ENCODE measurements around the gene MATN1. TPM values are rescaled to one million over a fixed set of nuclear protein-coding genes. Genes with fewer than 3 reads are reported as not detected.

MATN1 gene
- total and polyA plus RNA-seq, 2 of the 4 experiments (the other 2 are of a cell fraction) = 0.27 TPM; not detected in 1

GRCh38 chr1:30718636-30719405 is 4.6 kb downstream of the MATN1 start (continued):
- TF ChIP-seq RCOR1 (IDR thresholded peaks at IDR 0.05; ENCODE audit: insufficient replicate concordance, low read length) (no peak), POLR2A (IDR thresholded peaks at IDR 0.05; ENCODE audit: low read depth, low read length) (peak; percentile 73)

- no peak overlapping the region for H3K27ac ChIP-seq (ENCODE audit: insufficient read depth, low read length)
- intact Hi-C loops (cut with micrococcal nuclease) = no loop called here
- no peak overlapping the region for H2BK20ac ChIP-seq (ENCODE audit: low read depth, low read length)
- DNase-seq (peak; percentile 94), ATAC-seq (ENCODE audit: low read depth) (peak; percentile 90)
- H3K4me2 ChIP-seq (ENCODE audit: low read depth, low read length) = peak overlapping the region; percentile 8
- no peaks in the 10 kb centered on the region for H3K36me3 ChIP-seq (ENCODE audit: control insufficient read depth, insufficient read depth, low read length)
- no peak overlapping the region for H3K56ac ChIP-seq (ENCODE audit: extremely low read depth, insufficient read depth, low read length)
- no peaks in the 10 kb centered on the region for H3K9me1 ChIP-seq (ENCODE audit: insufficient read depth, low read length)
- peak overlapping the region; percentile 78 for H2AFZ ChIP-seq (replicated peaks; ENCODE audit: low read length, poor library complexity)
- no peak overlapping the region; a peak in 1 of 4 replicates for H4K8ac ChIP-seq (ENCODE audit: low read depth in 2 of 2, low read length in 2 of 2)
- H3K79me1 ChIP-seq (ENCODE audit: low read depth in 1 of 2, low read length in 2 of 2) = peaks cover 0 to 6% of the 10 kb centered on the region in 2 experiments; a peak in 1 of 4 replicates
- no TSS peak for BruUV-seq (replicated peaks)
- peaks cover 6% of the 10 kb centered on the region for H4K20me1 ChIP-seq (ENCODE audit: insufficient read depth, low read length)
- no peak overlapping the region for H2AK9ac ChIP-seq (replicated peaks; ENCODE audit: low read depth, low read length, poor library complexity)
- in situ Hi-C loops (cut with MboI; ENCODE audit: low sequenced_read_pairs) = loop anchor here (10.0 kb wide), 1 partner anchor 1483 kb away; the partner anchor contains the start of genes MECR and PTPRU
- no peak overlapping the region for H2BK5ac ChIP-seq (ENCODE audit: low read depth, low read length, poor library complexity, severe bottlenecking)
- H3K4me3 ChIP-seq (ENCODE audit: insufficient read depth, low read depth, low read length) = peak overlapping the region; percentile 19
- ChIA-PET CTCF (interaction anchor here (0.7 to 2.8 kb wide), 10 partner anchors 9 to 202 kb away, joined by 3 to 44 read pairs (median 4); no protein-coding TSS in a partner anchor), POLR2A (ENCODE audit: unreplicated experiment) (interaction anchor here (0.6 to 0.7 kb wide), 3 partner anchors 137 to 1023 kb away, joined by 3 to 10 read pairs (median 3); no protein-coding TSS in a partner anchor)
- peaks cover 4% of the 10 kb centered on the region; the same call in 1 of the 2 replicates for H3K4me1 ChIP-seq (ENCODE audit: control insufficient read depth, insufficient read depth, low read length)
- H3K9ac ChIP-seq (ENCODE audit: low read depth, low read length) = no peak overlapping the region
- no peak overlapping the region for H2BK15ac ChIP-seq (ENCODE audit: low read depth, low read length)
- no peak overlapping the region for H3K4ac ChIP-seq (ENCODE audit: low read depth, low read length)
- no peaks in the 10 kb centered on the region; the same call in 1 of the 2 replicates for H3K9me3 ChIP-seq (ENCODE audit: control insufficient read depth, insufficient read depth, low read length)
- no peak overlapping the region for H2BK120ac ChIP-seq (ENCODE audit: low read depth, low read length)
- no peak overlapping the region for H3K18ac ChIP-seq (ENCODE audit: low read depth, low read length)
- H3K23ac ChIP-seq (ENCODE audit: low read depth, low read length) = no peak overlapping the region
- no peak overlapping the region for H4K5ac ChIP-seq (ENCODE audit: low read depth, low read length)
- H2AK5ac ChIP-seq (ENCODE audit: low read depth, low read length) = no peak overlapping the region
- WGBS, 2 experiments (ENCODE audit: extremely low coverage in 2 of 2, insufficient read length in 1 of 2) = 0% methylated on average over 17 of the region's 50 CpGs; no CpG with 5 or more reads in 1 of the 2 experiments
- no peak overlapping the region for H3K14ac ChIP-seq (replicated peaks; ENCODE audit: low read depth, low read length)
- no peak overlapping the region for H4K91ac ChIP-seq (ENCODE audit: insufficient read depth, low read depth, low read length)
- dilution Hi-C loops (cut with HindIII; ENCODE audit: low sequenced_read_pairs, unreplicated experiment) = no loop called here
- H3K27me3 ChIP-seq (ENCODE audit: control insufficient read depth, insufficient read depth, low read length) = no peaks in the 10 kb centered on the region
- TF ChIP-seq POLR2A (IDR thresholded peaks at IDR 0.05; ENCODE audit: low read depth, low read length) = no peak
- TF ChIP-seq CTCF (conservative IDR thresholded peaks at IDR 0.05; ENCODE audit: low read depth, low read length) = no peak
- TF ChIP-seq RCOR1 (IDR thresholded peaks at IDR 0.05; ENCODE audit: insufficient replicate concordance, low read length) = no peak
- no peak for TF ChIP-seq SMC3 (IDR thresholded peaks at IDR 0.05; ENCODE audit: low read depth, low read length)
- no peak for TF ChIP-seq MXI1 (IDR thresholded peaks at IDR 0.05; ENCODE audit: borderline replicate concordance, low read depth, low read length)
- TF ChIP-seq USF2 (IDR thresholded peaks at IDR 0.05; ENCODE audit: low read depth, low read length) = no peak
- TF ChIP-seq RAD21 (IDR thresholded peaks at IDR 0.05; ENCODE audit: low read length) = no peak
- no peak for TF ChIP-seq NFE2L2 (IDR thresholded peaks at IDR 0.05; ENCODE audit: low read depth, low read length)
- TF ChIP-seq MAZ (IDR thresholded peaks at IDR 0.05; ENCODE audit: borderline replicate concordance, low read depth, low read length) = no peak
- no peak for TF ChIP-seq CEBPB (IDR thresholded peaks at IDR 0.05; ENCODE audit: low read depth, low read length)
Measured at GRCh38 chr1:30718091-30718635, 5.2 kb downstream of the MATN1 start.

Data from IMR-90 (cell line).